Effector CD8-positive, alpha-beta T cell (primary cell): Measurements from ENCODE around the gene ZSCAN30.

Experiments
- DNase-seq: peaks from one replicate; lab custom pipeline; 2025; lab: John Stamatoyannopoulos, UW
- total RNA-seq, 4 experiments: gene quantifications; one replicate each; lab custom pipeline; 2026; lab: John Stamatoyannopoulos, UW

Gene ZSCAN30
- 17.8 to 31.7 (median 24.7) reads per million in 4 experiments for total RNA-seq

GRCh38 chr18:35290094-35290735, at the start of gene ZSCAN30:
TSS of gene ZSCAN30 (minus strand) at chr18:35290229. CDS start at chr18:35264352, 25,877 bp downstream.
- DNase-seq = peak; percentile 92

- DNase-seq = no peak
Observed at GRCh38 chr18:35337286-35337685, 47.3 kb upstream of the ZSCAN30 start.

GRCh38 chr18:35335866-35336265, 45.8 kb upstream of the ZSCAN30 start:
- no peak for DNase-seq

- DNase-seq = no peak
Observed at GRCh38 chr18:35334821-35335220, 44.8 kb upstream of the ZSCAN30 start.

GRCh38 chr18:35334212-35334611, 44.2 kb upstream of the ZSCAN30 start:
- DNase-seq = no peak

GRCh38 chr18:35331367-35332087, 41.5 kb upstream of the ZSCAN30 start:
- no peak for DNase-seq

GRCh38 chr18:35328868-35329267, 38.8 kb upstream of the ZSCAN30 start:
- DNase-seq = no peak

GRCh38 chr18:35326695-35327387, 36.8 kb upstream of the ZSCAN30 start:
- no peak for DNase-seq

GRCh38 chr18:35324926-35325655, 35.1 kb upstream of the ZSCAN30 start:
- no peak for DNase-seq

- no peak for DNase-seq
Observed at GRCh38 chr18:35322486-35323458, 32.7 kb upstream of the ZSCAN30 start.

- DNase-seq = no peak
Observed at GRCh38 chr18:35311496-35311895, 21.5 kb upstream of the ZSCAN30 start.

GRCh38 chr18:35306588-35307250, 16.7 kb upstream of the ZSCAN30 start:
- no peak for DNase-seq

- no peak for DNase-seq
Observed at GRCh38 chr18:35303610-35304009, 13.6 kb upstream of the ZSCAN30 start.

- DNase-seq = no peak
Observed at GRCh38 chr18:35296060-35296459, 6.0 kb upstream of the ZSCAN30 start.

- DNase-seq = no peak
Observed at GRCh38 chr18:35291166-35291565, 1.1 kb upstream of the ZSCAN30 start.

GRCh38 chr18:35289727-35290093, 319 bp downstream of the ZSCAN30 start:
- peak; percentile 28 for DNase-seq

GRCh38 chr18:35289293-35289692, 736 bp downstream of the ZSCAN30 start:
- no peak for DNase-seq

GRCh38 chr18:35284841-35285240, 5.2 kb downstream of the ZSCAN30 start:
- DNase-seq = no peak

- DNase-seq = no peak
Observed at GRCh38 chr18:35283923-35284794, 5.9 kb downstream of the ZSCAN30 start.
